Activated naive CD8-positive, alpha-beta T cell treated with anti-CD3 and anti-CD28 coated beads for 36 hours (primary cell): ENCODE data around the gene PMFBP1. TPM values are rescaled to one million over a fixed set of nuclear protein-coding genes. Genes with fewer than 3 reads are reported as not detected.

Source experiments
- DNase-seq: peaks from one replicate; pipeline ENCODE4 v3.0.0; 2021
- H3K27ac Mint-ChIP-seq: one replicate; pipeline ENCODE4 v1.8.0; 2022; ENCODE audit warnings: mild to moderate bottlenecking, moderate library complexity, mixed read lengths
- H3K27me3 Mint-ChIP-seq: one replicate; pipeline ENCODE4 v1.8.0; 2022; ENCODE audit warnings: mild to moderate bottlenecking, mixed read lengths
- H3K36me3 Mint-ChIP-seq: one replicate; pipeline ENCODE4 v1.8.0; 2021; ENCODE audit warnings: mild to moderate bottlenecking, mixed read lengths
- H3K4me1 Mint-ChIP-seq: one replicate; pipeline ENCODE4 v1.8.0; 2021; ENCODE audit warnings: mixed read lengths
- H3K4me3 Mint-ChIP-seq: one replicate; pipeline ENCODE4 v1.8.0; 2022; ENCODE audit warnings: mild to moderate bottlenecking, moderate library complexity, mixed read lengths
- H3K9me3 Mint-ChIP-seq: one replicate; pipeline ENCODE4 v1.8.0; 2022; ENCODE audit warnings: mixed read lengths
- total RNA-seq, 2 experiments: library from RNA; stranded (reverse); gene quantifications; one replicate each; pipeline ENCODE4 v1.2.3, GENCODE V29; 2021

Gene PMFBP1
- total RNA-seq, 2 experiments from 2014 or later = 1.1 to 1.5 TPM

- Mint-ChIP-seq H3K4me3 (no peak overlapping the region), H3K27ac (no peak overlapping the region), H3K4me1 (peaks cover 8% of the 10 kb centered on the region), H3K27me3 (peaks cover 2% of the 10 kb centered on the region), H3K36me3 (no peaks in the 10 kb centered on the region), H3K9me3 (no peaks in the 10 kb centered on the region)
- no peak for DNase-seq
Measured at GRCh38 chr16:72198771-72199201, 26.8 kb upstream of the PMFBP1 start.

- Mint-ChIP-seq H3K4me1 (peaks cover 2% of the 10 kb centered on the region), H3K27me3 (no peaks in the 10 kb centered on the region), H3K4me3 (no peak overlapping the region), H3K9me3 (no peaks in the 10 kb centered on the region), H3K36me3 (no peaks in the 10 kb centered on the region), H3K27ac (no peak overlapping the region)
- DNase-seq = no peak
Measured at GRCh38 chr16:72198021-72198711, 26.2 kb upstream of the PMFBP1 start.

GRCh38 chr16:72197545-72197944, 25.6 kb upstream of the PMFBP1 start:
- Mint-ChIP-seq H3K9me3 (no peaks in the 10 kb centered on the region), H3K36me3 (no peaks in the 10 kb centered on the region)

GRCh38 chr16:72195609-72196008, 23.7 kb upstream of the PMFBP1 start:
- no peak overlapping the region for H3K4me3 Mint-ChIP-seq

More at GRCh38 chr16:72197545-72197944, 25.6 kb upstream of the PMFBP1 start:
- Mint-ChIP-seq H3K27me3 (no peaks in the 10 kb centered on the region), H3K4me1 (no peaks in the 10 kb centered on the region), H3K4me3 (no peak overlapping the region), H3K27ac (no peak overlapping the region)
- no peak for DNase-seq

GRCh38 chr16:72191551-72191950, 19.6 kb upstream of the PMFBP1 start:
- Mint-ChIP-seq H3K9me3 (no peaks in the 10 kb centered on the region), H3K27ac (no peak overlapping the region), H3K4me1 (no peaks in the 10 kb centered on the region), H3K27me3 (no peaks in the 10 kb centered on the region), H3K4me3 (no peak overlapping the region), H3K36me3 (no peaks in the 10 kb centered on the region)
- no peak for DNase-seq

More at GRCh38 chr16:72195609-72196008, 23.7 kb upstream of the PMFBP1 start:
- no peak for DNase-seq
- Mint-ChIP-seq H3K4me1 (no peaks in the 10 kb centered on the region), H3K27ac (no peak overlapping the region), H3K27me3 (no peaks in the 10 kb centered on the region), H3K36me3 (no peaks in the 10 kb centered on the region), H3K9me3 (no peaks in the 10 kb centered on the region)

- H3K27ac Mint-ChIP-seq = no peak overlapping the region
- H3K4me1 Mint-ChIP-seq = no peaks in the 10 kb centered on the region
- no peaks in the 10 kb centered on the region for H3K9me3 Mint-ChIP-seq
- no peak overlapping the region for H3K4me3 Mint-ChIP-seq
- no peaks in the 10 kb centered on the region for H3K27me3 Mint-ChIP-seq
- H3K36me3 Mint-ChIP-seq = no peaks in the 10 kb centered on the region
- no peak for DNase-seq
Measured at GRCh38 chr16:72189865-72190371, 18.0 kb upstream of the PMFBP1 start.

GRCh38 chr16:72188541-72188940, 16.6 kb upstream of the PMFBP1 start:
- H3K36me3 Mint-ChIP-seq = no peaks in the 10 kb centered on the region
- no peak for DNase-seq
- no peak overlapping the region for H3K27ac Mint-ChIP-seq
- H3K9me3 Mint-ChIP-seq = no peaks in the 10 kb centered on the region
- H3K4me1 Mint-ChIP-seq = no peaks in the 10 kb centered on the region
- no peak overlapping the region for H3K4me3 Mint-ChIP-seq
- H3K27me3 Mint-ChIP-seq = no peaks in the 10 kb centered on the region

GRCh38 chr16:72187551-72187950, 15.6 kb upstream of the PMFBP1 start:
- Mint-ChIP-seq H3K4me3 (no peak overlapping the region), H3K36me3 (no peaks in the 10 kb centered on the region), H3K4me1 (no peaks in the 10 kb centered on the region), H3K27me3 (no peaks in the 10 kb centered on the region), H3K9me3 (no peaks in the 10 kb centered on the region), H3K27ac (no peak overlapping the region)
- DNase-seq = no peak

GRCh38 chr16:72182976-72183375, 11.0 kb upstream of the PMFBP1 start:
- H3K27me3 Mint-ChIP-seq = no peaks in the 10 kb centered on the region
- no peaks in the 10 kb centered on the region for H3K36me3 Mint-ChIP-seq
- H3K9me3 Mint-ChIP-seq = no peaks in the 10 kb centered on the region
- no peak overlapping the region for H3K27ac Mint-ChIP-seq
- H3K4me1 Mint-ChIP-seq = no peaks in the 10 kb centered on the region
- H3K4me3 Mint-ChIP-seq = no peak overlapping the region
- DNase-seq = no peak

GRCh38 chr16:72179204-72179970, 7.4 kb upstream of the PMFBP1 start:
- DNase-seq = no peak
- no peaks in the 10 kb centered on the region for H3K4me1 Mint-ChIP-seq
- peaks cover 3% of the 10 kb centered on the region for H3K9me3 Mint-ChIP-seq
- H3K27me3 Mint-ChIP-seq = no peaks in the 10 kb centered on the region
- H3K27ac Mint-ChIP-seq = no peak overlapping the region
- no peaks in the 10 kb centered on the region for H3K36me3 Mint-ChIP-seq
- no peak overlapping the region for H3K4me3 Mint-ChIP-seq

GRCh38 chr16:72174726-72175125, 2.8 kb upstream of the PMFBP1 start:
- no peak overlapping the region for H3K27ac Mint-ChIP-seq
- no peaks in the 10 kb centered on the region for H3K36me3 Mint-ChIP-seq
- H3K4me3 Mint-ChIP-seq = no peak overlapping the region
- H3K4me1 Mint-ChIP-seq = peaks cover 8% of the 10 kb centered on the region
- no peak for DNase-seq
- H3K9me3 Mint-ChIP-seq = peaks cover 3% of the 10 kb centered on the region
- no peaks in the 10 kb centered on the region for H3K27me3 Mint-ChIP-seq

- Mint-ChIP-seq H3K27ac (peak overlapping the region; percentile 16), H3K27me3 (no peaks in the 10 kb centered on the region), H3K4me3 (no peak overlapping the region), H3K4me1 (peaks cover 8% of the 10 kb centered on the region), H3K9me3 (peaks cover 3% of the 10 kb centered on the region), H3K36me3 (no peaks in the 10 kb centered on the region)
- no peak for DNase-seq
Measured at GRCh38 chr16:72173997-72174396, 2.0 kb upstream of the PMFBP1 start.

GRCh38 chr16:72171236-72171635, 719 bp downstream of the PMFBP1 start:
- DNase-seq = no peak
- Mint-ChIP-seq H3K27ac (no peak overlapping the region), H3K36me3 (no peaks in the 10 kb centered on the region), H3K4me3 (no peak overlapping the region), H3K9me3 (peaks cover 3% of the 10 kb centered on the region), H3K4me1 (peaks cover 8% of the 10 kb centered on the region), H3K27me3 (no peaks in the 10 kb centered on the region)

- H3K27ac Mint-ChIP-seq = no peak overlapping the region
Measured at GRCh38 chr16:72169708-72170107, 2.2 kb downstream of the PMFBP1 start.

GRCh38 chr16:72168365-72168764, 3.6 kb downstream of the PMFBP1 start:
- no peaks in the 10 kb centered on the region for H3K27me3 Mint-ChIP-seq
- no peak overlapping the region for H3K27ac Mint-ChIP-seq
- H3K4me3 Mint-ChIP-seq = no peak overlapping the region
- H3K9me3 Mint-ChIP-seq = no peaks in the 10 kb centered on the region
- no peaks in the 10 kb centered on the region for H3K36me3 Mint-ChIP-seq
- DNase-seq = no peak
- peaks cover 8% of the 10 kb centered on the region for H3K4me1 Mint-ChIP-seq

More at GRCh38 chr16:72169708-72170107, 2.2 kb downstream of the PMFBP1 start:
- Mint-ChIP-seq H3K4me3 (no peak overlapping the region), H3K36me3 (no peaks in the 10 kb centered on the region), H3K27me3 (no peaks in the 10 kb centered on the region), H3K9me3 (peaks cover under 1% of the 10 kb centered on the region), H3K4me1 (peaks cover 8% of the 10 kb centered on the region)
- no peak for DNase-seq
